Upper lobe of left lung (tissue), 4 donors: ENCODE data around the gene CALML5.

Source experiments
- CTCF ChIP-seq, 6 experiments: fragments of 450-650 bp in 4 of 6; fragments of 200-600 bp in 2 of 6; sonication (generic) in 2 of 6; IDR thresholded peaks; one replicate each; pipeline ENCODE4 v1.5.1; 2016 to 2019; ENCODE audit warnings: antibody characterized with exemption in 6 of 6
- POLR2A ChIP-seq, 4 donors: fragments of 450-650 bp; IDR thresholded peaks; one replicate each; pipeline ENCODE4 v1.5.1; 2016 to 2017; ENCODE audit warnings: antibody characterized with exemption in 4 of 4, mild to moderate bottlenecking in 2 of 4

GRCh38 chr10:5532618-5533097 is 33.3 kb upstream of the CALML5 start:
- TF ChIP-seq CTCF (IDR thresholded peaks at IDR 0.05) (no peak), POLR2A (IDR thresholded peaks at IDR 0.05) (no peak)
